T-helper 2 cell treated with Interferon-gamma antibody and Interleukin-4, amounts not matched to agents 5 μg/mL and 100 μg/mL, for 36 hours (primary cell): ENCODE data around the gene SLC7A5.
"Not testable (repeated sequence)": the region's sequence is repeated elsewhere in the genome, so short reads cannot be mapped to it uniquely, and the experiment has no call there.

Experiments
- DNase-seq: peaks from one replicate; pipeline ENCODE4 v3.0.0; 2021; ENCODE audit warnings: low spot score
- H3K27ac Mint-ChIP-seq: one replicate; pipeline ENCODE4 v1.8.0; 2021; ENCODE audit warnings: mild to moderate bottlenecking, mixed read lengths
- H3K27me3 Mint-ChIP-seq: one replicate; pipeline ENCODE4 v1.8.0; 2021; ENCODE audit warnings: low read depth, mixed read lengths
- H3K36me3 Mint-ChIP-seq: one replicate; pipeline ENCODE4 v1.8.0; 2021; ENCODE audit warnings: low read depth, mixed read lengths
- H3K4me1 Mint-ChIP-seq: one replicate; pipeline ENCODE4 v1.8.0; 2021; ENCODE audit warnings: low read depth, mixed read lengths
- H3K4me3 Mint-ChIP-seq: one replicate; pipeline ENCODE4 v1.8.0; 2022; ENCODE audit warnings: mild to moderate bottlenecking, moderate library complexity, mixed read lengths
- H3K9me3 Mint-ChIP-seq: one replicate; pipeline ENCODE4 v1.8.0; 2021; ENCODE audit warnings: mixed read lengths

The SLC7A5 gene

GRCh38 chr16:87831421-87832136 lies 37.7 kb downstream of the SLC7A5 start:
- no peaks in the 10 kb centered on the region for H3K27me3 Mint-ChIP-seq
- no peaks in the 10 kb centered on the region for H3K9me3 Mint-ChIP-seq
- H3K4me3 Mint-ChIP-seq = no peak overlapping the region
- H3K27ac Mint-ChIP-seq = no peak overlapping the region
- no peak for DNase-seq
- H3K36me3 Mint-ChIP-seq = peaks cover 16% of the 10 kb centered on the region
- H3K4me1 Mint-ChIP-seq = no peaks in the 10 kb centered on the region

GRCh38 chr16:87830673-87831420 lies 38.5 kb downstream of the SLC7A5 start:
- no peak overlapping the region for H3K27ac Mint-ChIP-seq
- H3K36me3 Mint-ChIP-seq = peaks cover 13% of the 10 kb centered on the region
- no peak for DNase-seq
- H3K4me3 Mint-ChIP-seq = no peak overlapping the region
- no peaks in the 10 kb centered on the region for H3K4me1 Mint-ChIP-seq
- H3K9me3 Mint-ChIP-seq = no peaks in the 10 kb centered on the region
- no peaks in the 10 kb centered on the region for H3K27me3 Mint-ChIP-seq

- Mint-ChIP-seq H3K9me3 (no peaks in the 10 kb centered on the region), H3K27ac (no peak overlapping the region), H3K4me1 (no peaks in the 10 kb centered on the region)
These were observed 39.2 kb downstream of the SLC7A5 start for GRCh38 chr16:87829988-87830672.

GRCh38 chr16:87829622-87829980 lies 39.7 kb downstream of the SLC7A5 start:
- Mint-ChIP-seq H3K4me1 (no peaks in the 10 kb centered on the region), H3K9me3 (no peaks in the 10 kb centered on the region), H3K36me3 (peaks cover 13% of the 10 kb centered on the region), H3K27ac (no peak overlapping the region), H3K4me3 (no peak overlapping the region), H3K27me3 (no peaks in the 10 kb centered on the region)
- DNase-seq = no peak

More at GRCh38 chr16:87829988-87830672, 39.2 kb downstream of the SLC7A5 start:
- Mint-ChIP-seq H3K27me3 (no peaks in the 10 kb centered on the region), H3K36me3 (peaks cover 13% of the 10 kb centered on the region), H3K4me3 (no peak overlapping the region)
- no peak for DNase-seq

- Mint-ChIP-seq H3K4me1 (no peaks in the 10 kb centered on the region), H3K27me3 (no peaks in the 10 kb centered on the region), H3K4me3 (no peak overlapping the region), H3K9me3 (no peaks in the 10 kb centered on the region), H3K27ac (no peak overlapping the region), H3K36me3 (peaks cover 13% of the 10 kb centered on the region)
- DNase-seq = no peak
These were observed 40.2 kb downstream of the SLC7A5 start for GRCh38 chr16:87828907-87829621.

GRCh38 chr16:87828071-87828906 lies 41.0 kb downstream of the SLC7A5 start:
- DNase-seq = no peak
- Mint-ChIP-seq H3K9me3 (no peaks in the 10 kb centered on the region), H3K27ac (peak overlapping the region; percentile 41), H3K4me1 (no peaks in the 10 kb centered on the region), H3K36me3 (peaks cover 13% of the 10 kb centered on the region), H3K4me3 (no peak overlapping the region), H3K27me3 (no peaks in the 10 kb centered on the region)

GRCh38 chr16:87827588-87827915 lies 41.8 kb downstream of the SLC7A5 start:
- not testable (repeated sequence) for H3K4me3 Mint-ChIP-seq, DNase-seq, H3K4me1 Mint-ChIP-seq, H3K9me3 Mint-ChIP-seq, H3K27me3 Mint-ChIP-seq
- peak overlapping the region; percentile 41 for H3K27ac Mint-ChIP-seq
- peaks cover 13% of the 10 kb centered on the region for H3K36me3 Mint-ChIP-seq

- Mint-ChIP-seq H3K4me3 (no peak overlapping the region), H3K36me3 (peaks cover 13% of the 10 kb centered on the region), H3K27ac (no peak overlapping the region), H3K4me1 (no peaks in the 10 kb centered on the region), H3K27me3 (no peaks in the 10 kb centered on the region), H3K9me3 (no peaks in the 10 kb centered on the region)
- no peak for DNase-seq
These were observed 42.3 kb downstream of the SLC7A5 start for GRCh38 chr16:87826798-87827587.

GRCh38 chr16:87826407-87826797 lies 42.9 kb downstream of the SLC7A5 start:
- H3K36me3 Mint-ChIP-seq = peaks cover 11% of the 10 kb centered on the region
- not testable (repeated sequence) for H3K4me1 Mint-ChIP-seq, H3K9me3 Mint-ChIP-seq, H3K4me3 Mint-ChIP-seq, H3K27ac Mint-ChIP-seq, DNase-seq, H3K27me3 Mint-ChIP-seq

GRCh38 chr16:87825842-87826120 lies 43.5 kb downstream of the SLC7A5 start:
- not testable (repeated sequence) for H3K27ac Mint-ChIP-seq

GRCh38 chr16:87824991-87825841 lies 44.1 kb downstream of the SLC7A5 start:
- Mint-ChIP-seq H3K9me3 (no peaks in the 10 kb centered on the region), H3K4me3 (no peak overlapping the region), H3K36me3 (peaks cover 5% of the 10 kb centered on the region), H3K27me3 (no peaks in the 10 kb centered on the region), H3K4me1 (peaks cover 2% of the 10 kb centered on the region), H3K27ac (no peak overlapping the region)
- DNase-seq = no peak

More at GRCh38 chr16:87825842-87826120, 43.5 kb downstream of the SLC7A5 start:
- not testable (repeated sequence) for H3K4me3 Mint-ChIP-seq, H3K9me3 Mint-ChIP-seq, DNase-seq, H3K4me1 Mint-ChIP-seq, H3K27me3 Mint-ChIP-seq, H3K36me3 Mint-ChIP-seq
